ENCODE measurements around the gene TPTE. TPM values are rescaled to one million over a fixed set of nuclear protein-coding genes. Genes with fewer than 3 reads are reported as not detected.
"Not testable (repeated sequence)": the region's sequence is repeated elsewhere in the genome, so short reads cannot be mapped to it uniquely, and the experiment has no call there.

TPTE gene
- total RNA-seq, 2 experiments from 2014 or later: not detected

DNA sequence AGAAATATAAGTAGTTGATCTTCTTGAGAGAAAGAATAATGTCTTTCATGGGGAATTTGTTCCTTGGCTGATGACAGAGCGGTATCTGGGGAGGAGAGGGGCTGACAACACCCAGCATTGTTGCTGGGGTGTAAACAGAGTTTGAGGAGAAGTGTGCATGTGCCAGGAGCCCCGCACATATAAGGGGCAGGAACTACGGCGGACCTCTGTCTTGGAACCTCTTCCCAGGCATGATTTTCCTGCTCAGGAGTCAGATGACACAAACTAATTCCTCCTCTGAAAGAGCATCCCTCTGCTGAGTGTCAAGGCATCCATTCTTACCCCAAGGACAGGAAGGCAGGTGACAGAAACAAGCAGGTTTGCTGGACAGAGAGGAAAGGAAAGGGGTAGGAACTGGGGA lies 119.1 kb downstream of the TPTE start:
- Mint-ChIP-seq H3K36me3 (no peaks in the 10 kb centered on the region), H3K27me3 (no peaks in the 10 kb centered on the region), H3K9me3 (peaks cover 1% of the 10 kb centered on the region), H3K4me3 (no peak overlapping the region), H3K4me1 (no peaks in the 10 kb centered on the region), H3K27ac (no peak overlapping the region)
- DNase-seq: no peak

- H3K27me3 Mint-ChIP-seq: no peaks in the 10 kb centered on the region
- no peak for DNase-seq
- H3K4me1 Mint-ChIP-seq: no peaks in the 10 kb centered on the region
Observed at GRCh38 chr21:10641107-10641506, 119.7 kb downstream of the TPTE start.

GRCh38 chr21:10645667-10646066 lies 124.3 kb downstream of the TPTE start:
- H3K4me3 Mint-ChIP-seq, H3K4me1 Mint-ChIP-seq, H3K9me3 Mint-ChIP-seq, H3K27me3 Mint-ChIP-seq, DNase-seq, H3K27ac Mint-ChIP-seq, H3K36me3 Mint-ChIP-seq: not testable (repeated sequence)

More at GRCh38 chr21:10641107-10641506, 119.7 kb downstream of the TPTE start:
- H3K27ac Mint-ChIP-seq: no peak overlapping the region
- peaks cover 1% of the 10 kb centered on the region for H3K9me3 Mint-ChIP-seq
- no peaks in the 10 kb centered on the region for H3K36me3 Mint-ChIP-seq
- H3K4me3 Mint-ChIP-seq: no peak overlapping the region

- H3K27me3 Mint-ChIP-seq, H3K9me3 Mint-ChIP-seq, H3K4me1 Mint-ChIP-seq, H3K36me3 Mint-ChIP-seq, DNase-seq, H3K27ac Mint-ChIP-seq, H3K4me3 Mint-ChIP-seq: not testable (repeated sequence)
Observed at GRCh38 chr21:10649350-10650149, 128.2 kb downstream of the TPTE start.

GRCh38 chr21:10650297-10650696 lies 128.9 kb downstream of the TPTE start:
- H3K4me1 Mint-ChIP-seq, H3K36me3 Mint-ChIP-seq, H3K4me3 Mint-ChIP-seq, H3K27me3 Mint-ChIP-seq, DNase-seq, H3K9me3 Mint-ChIP-seq, H3K27ac Mint-ChIP-seq: not testable (repeated sequence)

All from activated naive CD8-positive, alpha-beta T cell treated with anti-CD3 and anti-CD28 coated beads for 36 hours (primary cell).